ENCODE results near the gene MCM8. TPM values are rescaled to one million over a fixed set of nuclear protein-coding genes. Genes with fewer than 3 reads are reported as not detected.

Gene MCM8
- total RNA-seq, 1 experiment from 2014 or later: 28.0 TPM

GRCh38 chr20:5949943-5950270 lies 545 bp upstream of the MCM8 start (continued):
- TF ChIP-seq CTCF (IDR thresholded peaks at IDR 0.05) (no peak), NFE2L1 (CRISPR knock-in tag; IDR thresholded peaks at IDR 0.05) (no peak), RELA (CRISPR knock-in tag; IDR thresholded peaks at IDR 0.05; ENCODE audit: borderline replicate concordance) (no peak), CREM (CRISPR knock-in tag; IDR thresholded peaks at IDR 0.05) (no peak), KAT7 (CRISPR knock-in tag; IDR thresholded peaks at IDR 0.05; ENCODE audit: borderline replicate concordance) (no peak), ETV6 (CRISPR knock-in tag; IDR thresholded peaks at IDR 0.05) (no peak), GRHL2 (CRISPR knock-in tag; IDR thresholded peaks at IDR 0.05; ENCODE audit: insufficient replicate concordance, severe bottlenecking) (no peak)

DNA sequence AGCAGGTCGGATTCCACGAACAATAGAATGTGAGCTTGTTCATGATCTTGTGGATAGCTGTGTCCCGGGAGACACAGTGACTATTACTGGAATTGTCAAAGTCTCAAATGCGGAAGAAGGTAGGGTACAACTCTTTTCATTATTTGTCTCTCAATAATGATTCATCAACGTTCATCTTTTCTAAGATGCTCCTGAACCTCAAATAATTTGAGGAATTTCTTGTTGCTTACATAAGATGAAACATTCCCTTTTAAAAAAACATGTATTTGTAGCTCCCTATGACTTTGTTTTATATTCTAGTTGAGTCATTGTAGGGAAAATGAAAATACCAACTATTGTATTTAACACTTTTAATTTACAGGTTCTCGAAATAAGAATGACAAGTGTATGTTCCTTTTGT lies 17.0 kb downstream of the MCM8 start:
- ChIA-PET CTCF (no interaction called here), POLR2A (no interaction called here)
- TF ChIP-seq, protein P1, sequence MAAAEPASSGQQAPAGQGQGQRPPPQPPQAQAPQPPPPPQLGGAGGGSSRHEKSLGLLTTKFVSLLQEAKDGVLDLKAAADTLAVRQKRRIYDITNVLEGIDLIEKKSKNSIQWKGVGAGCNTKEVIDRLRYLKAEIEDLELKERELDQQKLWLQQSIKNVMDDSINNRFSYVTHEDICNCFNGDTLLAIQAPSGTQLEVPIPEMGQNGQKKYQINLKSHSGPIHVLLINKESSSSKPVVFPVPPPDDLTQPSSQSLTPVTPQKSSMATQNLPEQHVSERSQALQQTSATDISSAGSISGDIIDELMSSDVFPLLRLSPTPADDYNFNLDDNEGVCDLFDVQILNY (CRISPR knock-in tag; IDR thresholded peaks at IDR 0.05): no peak
- no peak for TF ChIP-seq PREB (CRISPR knock-in tag; IDR thresholded peaks at IDR 0.05; ENCODE audit: borderline replicate concordance)
- no peak for TF ChIP-seq CREM (CRISPR knock-in tag; IDR thresholded peaks at IDR 0.05)
- H3K4me1 Mint-ChIP-seq: peaks cover 15% of the 10 kb centered on the region
- DNase-seq (ENCODE audit: low spot score) (no peak), ATAC-seq (no peak)
- H3K36me3 Mint-ChIP-seq: peaks cover 77% of the 10 kb centered on the region
- H3K9me3 Mint-ChIP-seq: no peaks in the 10 kb centered on the region
- no peak overlapping the region for H3K4me3 Mint-ChIP-seq
- peaks cover 76% of the 10 kb centered on the region for H3K27me3 Mint-ChIP-seq (ENCODE audit: low read depth)
- H3K27ac Mint-ChIP-seq: no peak overlapping the region

GRCh38 chr20:5968462-5968861 lies 18.0 kb downstream of the MCM8 start:
- no peak for TF ChIP-seq SP1 (CRISPR knock-in tag; conservative IDR thresholded peaks at IDR 0.05)
- no peak for TF ChIP-seq ZNF425 (CRISPR knock-in tag; conservative IDR thresholded peaks at IDR 0.05)
- TF ChIP-seq, protein P2, sequence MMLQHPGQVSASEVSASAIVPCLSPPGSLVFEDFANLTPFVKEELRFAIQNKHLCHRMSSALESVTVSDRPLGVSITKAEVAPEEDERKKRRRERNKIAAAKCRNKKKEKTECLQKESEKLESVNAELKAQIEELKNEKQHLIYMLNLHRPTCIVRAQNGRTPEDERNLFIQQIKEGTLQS (CRISPR knock-in tag; conservative IDR thresholded peaks at IDR 0.05): no peak
- no peak for TF ChIP-seq PRRX2 (CRISPR knock-in tag; IDR thresholded peaks at IDR 0.05)
- no peak for TF ChIP-seq ZBTB43 (CRISPR knock-in tag; IDR thresholded peaks at IDR 0.05)
- TF ChIP-seq NR3C1 (CRISPR knock-in tag; conservative IDR thresholded peaks at IDR 0.05; ENCODE audit: low read depth): no peak
- no peak for TF ChIP-seq FOXJ3 (CRISPR knock-in tag; IDR thresholded peaks at IDR 0.05; ENCODE audit: borderline replicate concordance)
- TF ChIP-seq, protein P3, sequence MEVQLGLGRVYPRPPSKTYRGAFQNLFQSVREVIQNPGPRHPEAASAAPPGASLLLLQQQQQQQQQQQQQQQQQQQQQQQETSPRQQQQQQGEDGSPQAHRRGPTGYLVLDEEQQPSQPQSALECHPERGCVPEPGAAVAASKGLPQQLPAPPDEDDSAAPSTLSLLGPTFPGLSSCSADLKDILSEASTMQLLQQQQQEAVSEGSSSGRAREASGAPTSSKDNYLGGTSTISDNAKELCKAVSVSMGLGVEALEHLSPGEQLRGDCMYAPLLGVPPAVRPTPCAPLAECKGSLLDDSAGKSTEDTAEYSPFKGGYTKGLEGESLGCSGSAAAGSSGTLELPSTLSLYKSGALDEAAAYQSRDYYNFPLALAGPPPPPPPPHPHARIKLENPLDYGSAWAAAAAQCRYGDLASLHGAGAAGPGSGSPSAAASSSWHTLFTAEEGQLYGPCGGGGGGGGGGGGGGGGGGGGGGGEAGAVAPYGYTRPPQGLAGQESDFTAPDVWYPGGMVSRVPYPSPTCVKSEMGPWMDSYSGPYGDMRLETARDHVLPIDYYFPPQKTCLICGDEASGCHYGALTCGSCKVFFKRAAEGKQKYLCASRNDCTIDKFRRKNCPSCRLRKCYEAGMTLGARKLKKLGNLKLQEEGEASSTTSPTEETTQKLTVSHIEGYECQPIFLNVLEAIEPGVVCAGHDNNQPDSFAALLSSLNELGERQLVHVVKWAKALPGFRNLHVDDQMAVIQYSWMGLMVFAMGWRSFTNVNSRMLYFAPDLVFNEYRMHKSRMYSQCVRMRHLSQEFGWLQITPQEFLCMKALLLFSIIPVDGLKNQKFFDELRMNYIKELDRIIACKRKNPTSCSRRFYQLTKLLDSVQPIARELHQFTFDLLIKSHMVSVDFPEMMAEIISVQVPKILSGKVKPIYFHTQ (CRISPR knock-in tag; IDR thresholded peaks at IDR 0.05): no peak
- TF ChIP-seq, protein P4, sequence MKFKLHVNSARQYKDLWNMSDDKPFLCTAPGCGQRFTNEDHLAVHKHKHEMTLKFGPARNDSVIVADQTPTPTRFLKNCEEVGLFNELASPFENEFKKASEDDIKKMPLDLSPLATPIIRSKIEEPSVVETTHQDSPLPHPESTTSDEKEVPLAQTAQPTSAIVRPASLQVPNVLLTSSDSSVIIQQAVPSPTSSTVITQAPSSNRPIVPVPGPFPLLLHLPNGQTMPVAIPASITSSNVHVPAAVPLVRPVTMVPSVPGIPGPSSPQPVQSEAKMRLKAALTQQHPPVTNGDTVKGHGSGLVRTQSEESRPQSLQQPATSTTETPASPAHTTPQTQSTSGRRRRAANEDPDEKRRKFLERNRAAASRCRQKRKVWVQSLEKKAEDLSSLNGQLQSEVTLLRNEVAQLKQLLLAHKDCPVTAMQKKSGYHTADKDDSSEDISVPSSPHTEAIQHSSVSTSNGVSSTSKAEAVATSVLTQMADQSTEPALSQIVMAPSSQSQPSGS (CRISPR knock-in tag; IDR thresholded peaks at IDR 0.05; ENCODE audit: borderline replicate concordance, low read depth): no peak
- no peak for TF ChIP-seq RELA (CRISPR knock-in tag; IDR thresholded peaks at IDR 0.05; ENCODE audit: borderline replicate concordance)
- TF ChIP-seq OVOL2 (CRISPR knock-in tag; IDR thresholded peaks at IDR 0.05; ENCODE audit: borderline replicate concordance): no peak
- TF ChIP-seq NFE2L1 (CRISPR knock-in tag; IDR thresholded peaks at IDR 0.05): no peak
- Mint-ChIP-seq H3K27ac (no peak overlapping the region), H3K9me3 (no peaks in the 10 kb centered on the region), H3K27me3 (ENCODE audit: low read depth) (peaks cover 86% of the 10 kb centered on the region), H3K4me1 (peaks cover 15% of the 10 kb centered on the region), H3K4me3 (no peak overlapping the region), H3K36me3 (peaks cover 80% of the 10 kb centered on the region)
- ChIA-PET CTCF (no interaction called here), POLR2A (interaction anchor here (0.6 kb wide), 1 partner anchor 332 kb away, joined by 3 read pairs; no protein-coding TSS in a partner anchor)
- ATAC-seq (no peak), DNase-seq (ENCODE audit: low spot score) (no peak)
